HCT116 (cell line): Measurements from ENCODE around the gene NF1. TPM values are rescaled to one million over a fixed set of nuclear protein-coding genes. Genes with fewer than 3 reads are reported as not detected.

Experiments used
- ATAC-seq: fragments of 200-7000 bp; cut with Tn5 transposase; 2 replicates; pipeline ENCODE4 v1.9.1; 2020; ENCODE audit warnings: mild to moderate bottlenecking, moderate library complexity
- BruUV-seq: library from RNA; stranded (reverse); fragments of 400-500 nt; replicated peaks from 2 replicates; lab custom pipeline; 2021; lab: Mats Ljungman, UMichigan
- CTCF ChIA-PET: fragments of 300-600 bp; sonication (Branson Sonifier 250); formaldehyde crosslinking; loops from one replicate; lab custom pipeline; 2021; ENCODE audit warnings: antibody characterized with exemption; lab: Charles Lee
- POLR2A ChIA-PET: fragments of 300-600, 350-600 bp; sonication (Branson Sonifier 250); formaldehyde crosslinking; loops from one replicate; lab custom pipeline; 2021; ENCODE audit warnings: antibody characterized with exemption; lab: Charles Lee
- RAD21 ChIA-PET, 2 experiments: fragments of 300-600 bp; sonication (Branson Sonifier 250); formaldehyde crosslinking; loops; one replicate each; lab custom pipeline; 2023; ENCODE audit warnings: low total read pairs in 2 of 2; ENCODE audit not compliant: uncharacterized antibody in 2 of 2, unreplicated experiment in 2 of 2, low non-redundant PET in 1 of 2; lab: Charles Lee
- DNase-seq: peaks from one replicate; pipeline ENCODE4 v3.0.0-alpha.2; 2010; ENCODE audit warnings: low read depth, low spot score
- H2AFZ ChIP-seq: fragments of 200-600 bp; shearing (Covaris generic), sonication (generic); 2 replicates; pipeline ENCODE4 v1.6.1; 2017; ENCODE audit warnings: low read depth, mixed run types, mixed read lengths, antibody characterized with exemption, low read length; ENCODE audit not compliant: poor library complexity, severe bottlenecking
- H3K27ac ChIP-seq: 2 replicates; pipeline ENCODE4 v1.5.1; 2012; ENCODE audit warnings: low read depth, low read length
- H3K27me3 ChIP-seq: fragments of 200-600 bp; sonication (generic); 2 replicates; pipeline ENCODE4 v1.6.1; 2016; ENCODE audit warnings: mixed run types, low read length, mixed read lengths; ENCODE audit not compliant: insufficient read depth
- H3K36me3 ChIP-seq, 2 experiments: fragments of 200-500 bp in 1 of 2; fragments of 200-600 bp in 1 of 2; sonication (Bioruptor generic) in 1 of 2; sonication (generic) in 1 of 2; 2 replicates each; pipeline versions ENCODE4 v1.5.1 to v1.6.1; 2014 to 2016; ENCODE audit warnings: low read length in 2 of 2, inconsistent platforms in 1 of 2, mixed read lengths in 1 of 2, mixed run types in 1 of 2; ENCODE audit not compliant: insufficient read depth in 2 of 2, control insufficient read depth in 1 of 2
- H3K4me1 ChIP-seq, 2 experiments: fragments of 200-600 bp in 1 of 2; sonication (generic) in 1 of 2; 2 replicates each; pipeline versions ENCODE4 v1.5.1 to v1.6.1; 2012 to 2017; ENCODE audit warnings: low read length in 2 of 2, inconsistent platforms in 1 of 2, mild to moderate bottlenecking in 1 of 2, mixed read lengths in 1 of 2, mixed run types in 1 of 2, moderate library complexity in 1 of 2; ENCODE audit not compliant: insufficient read depth in 2 of 2, control insufficient read depth in 1 of 2
- H3K4me2 ChIP-seq: fragments of 200-600 bp; sonication (generic); 2 replicates; pipeline ENCODE4 v1.6.1; 2017; ENCODE audit warnings: mixed run types, low read length, mixed read lengths
- H3K4me3 ChIP-seq, 2 experiments: fragments of 200-600 bp in 1 of 2; sonication (generic) in 1 of 2; replicated peaks in 1 of 2; 2 replicates each; pipeline ENCODE4 v1.5.1; 2011 to 2016; ENCODE audit warnings: low read length in 2 of 2, control low read depth in 1 of 2, low read depth in 1 of 2, mild to moderate bottlenecking in 1 of 2, mixed read lengths in 1 of 2, mixed run types in 1 of 2
- H3K79me2 ChIP-seq: fragments of 200-600 bp; sonication (generic); 2 replicates; pipeline ENCODE4 v1.6.1; 2017; ENCODE audit warnings: mild to moderate bottlenecking, mixed run types, low read length, moderate library complexity, mixed read lengths; ENCODE audit not compliant: insufficient read depth
- H3K9ac ChIP-seq: fragments of 200-600 bp; sonication (generic); 2 replicates; pipeline ENCODE4 v1.6.1; 2016; ENCODE audit warnings: low read length, mixed read lengths
- H3K9me2 ChIP-seq: fragments of 200-600 bp; sonication (generic), shearing (Covaris generic); 2 replicates; pipeline ENCODE4 v1.6.1; 2017; ENCODE audit warnings: mixed run types, mild to moderate bottlenecking, moderate library complexity; ENCODE audit not compliant: insufficient read depth
- H3K9me3 ChIP-seq, 2 experiments: fragments of 200-500 bp in 1 of 2; fragments of 200-600 bp in 1 of 2; sonication (Bioruptor generic) in 1 of 2; sonication (generic) in 1 of 2; 2 replicates each; pipeline ENCODE4 v1.6.1; 2014 to 2017; ENCODE audit warnings: low read length in 2 of 2, mixed read lengths in 2 of 2, inconsistent platforms in 1 of 2, low read depth in 1 of 2, mild to moderate bottlenecking in 1 of 2, mixed run types in 1 of 2, moderate library complexity in 1 of 2; ENCODE audit not compliant: control insufficient read depth in 1 of 2, insufficient read depth in 1 of 2
- H4K20me1 ChIP-seq: fragments of 200-600 bp; sonication (generic), shearing (Covaris generic); 2 replicates; pipeline ENCODE4 v1.6.1; 2017; ENCODE audit warnings: mixed run types, mild to moderate bottlenecking, moderate library complexity; ENCODE audit not compliant: insufficient read depth
- ATF3 ChIP-seq: IDR thresholded peaks from 2 replicates; pipeline ENCODE4 v1.6.1; 2012
- CBX3 ChIP-seq: IDR thresholded peaks from 2 replicates; pipeline ENCODE4 v1.6.1; 2012; ENCODE audit warnings: low read depth
- CEBPB ChIP-seq: IDR thresholded peaks from 2 replicates; pipeline ENCODE4 v1.6.1; 2012; ENCODE audit warnings: low read depth
- CTCF ChIP-seq, 3 experiments: fragments of 200-600 bp in 1 of 3; sonication (generic) in 1 of 3; IDR thresholded peaks in 2 of 3; conservative IDR thresholded peaks in 1 of 3; 2 replicates each; pipeline ENCODE4 v1.5.1; 2012 to 2017; ENCODE audit warnings: low read depth in 2 of 3, low read length in 2 of 3, antibody characterized with exemption in 1 of 3, borderline replicate concordance in 1 of 3, control low read depth in 1 of 3, mild to moderate bottlenecking in 1 of 3, mixed read lengths in 1 of 3, mixed run types in 1 of 3, moderate library complexity in 1 of 3; ENCODE audit not compliant: insufficient read depth in 1 of 3
- EGR1 ChIP-seq: IDR thresholded peaks from 2 replicates; pipeline ENCODE4 v1.6.1; 2012; ENCODE audit warnings: low read depth
- ELF1 ChIP-seq: IDR thresholded peaks from 2 replicates; pipeline ENCODE4 v1.6.1; 2012; ENCODE audit warnings: low read depth, borderline replicate concordance
- EZH2 ChIP-seq: fragments of 200-600 bp; sonication (generic); IDR thresholded peaks from 2 replicates; pipeline ENCODE4 v1.6.1; 2017; ENCODE audit warnings: antibody characterized with exemption, mixed run types
- EZH2phosphoT487 ChIP-seq: fragments of 200-600 bp; IDR thresholded peaks from 2 replicates; pipeline ENCODE4 v1.6.1; 2018; ENCODE audit warnings: antibody characterized with exemption, borderline replicate concordance
- FOSL1 ChIP-seq: IDR thresholded peaks from 2 replicates; pipeline ENCODE4 v1.6.1; 2012; ENCODE audit warnings: low read depth
- JUND ChIP-seq: IDR thresholded peaks from 2 replicates; pipeline ENCODE4 v1.6.1; 2012
- POLR2A ChIP-seq: IDR thresholded peaks from 2 replicates; pipeline ENCODE4 v1.7.0; 2011; ENCODE audit warnings: borderline replicate concordance; ENCODE audit not compliant: insufficient read depth, insufficient read length; ENCODE audit errors: extremely low read depth
- POLR2AphosphoS5 ChIP-seq: IDR thresholded peaks from 2 replicates; pipeline ENCODE4 v1.6.1; 2011; ENCODE audit warnings: mild to moderate bottlenecking, low read depth, low read length, moderate library complexity
- RAD21 ChIP-seq: IDR thresholded peaks from 2 replicates; pipeline ENCODE4 v1.6.1; 2012; ENCODE audit warnings: low read depth, mild to moderate bottlenecking
- REST ChIP-seq: IDR thresholded peaks from 2 replicates; pipeline ENCODE4 v1.6.1; 2012; ENCODE audit warnings: low read depth
- SIN3A ChIP-seq: IDR thresholded peaks from 2 replicates; pipeline ENCODE4 v1.6.1; 2012; ENCODE audit warnings: low read depth
- SP1 ChIP-seq: IDR thresholded peaks from 2 replicates; pipeline ENCODE4 v1.6.1; 2012; ENCODE audit warnings: low read depth
- SRF ChIP-seq: IDR thresholded peaks from 2 replicates; pipeline ENCODE4 v1.6.1; 2012; ENCODE audit warnings: low read depth
- ZFX ChIP-seq: fragments of 450-650 bp; IDR thresholded peaks from 2 replicates; pipeline ENCODE4 v1.6.1; 2017
- ZNF274 ChIP-seq: fragments of 200-500 bp; sonication (Bioruptor generic); IDR thresholded peaks from 2 replicates; pipeline ENCODE4 v1.6.1; 2014; ENCODE audit warnings: mild to moderate bottlenecking, low read depth, low read length, inconsistent platforms
- intact Hi-C: fragments of 100-400 bp; cut with micrococcal nuclease; formaldehyde crosslinking; loops from 2 replicates; pipeline ENCODE4 v1.10.0; 2022
- total RNA-seq: library from RNA; stranded (reverse); gene quantifications from one replicate; pipeline ENCODE4 v1.2.1, GENCODE V29; 2021; ENCODE audit not compliant: unreplicated experiment
- TF ChIP-seq, protein P1 (sequence below): IDR thresholded peaks from 2 replicates; pipeline ENCODE4 v1.6.1; 2012

Gene NF1
- total RNA-seq, 1 experiment from 2014 or later, result 20.8 TPM

- no peak overlapping the region for H3K27ac ChIP-seq
- TF ChIP-seq JUND (no peak), EGR1 (no peak), RAD21 (no peak), CTCF (IDR thresholded peaks at IDR 0.05 in 2 of 3, conservative IDR thresholded peaks at IDR 0.05 in 1 of 3; ENCODE audit: borderline replicate concordance in 1 of 3, insufficient read depth in 1 of 3, low read depth in 2 of 3, low read length in 2 of 3) (no peak), ZFX (no peak), POLR2AphosphoS5 (no peak), ATF3 (no peak), CBX3 (no peak), ZNF274 (no peak), ELF1 (no peak), REST (no peak), SP1 (no peak), EZH2phosphoT487 (no peak), POLR2A (no peak), FOSL1 (no peak), SIN3A (no peak), EZH2 (no peak), SRF (no peak), CEBPB (no peak)
- TF ChIP-seq, protein P1, sequence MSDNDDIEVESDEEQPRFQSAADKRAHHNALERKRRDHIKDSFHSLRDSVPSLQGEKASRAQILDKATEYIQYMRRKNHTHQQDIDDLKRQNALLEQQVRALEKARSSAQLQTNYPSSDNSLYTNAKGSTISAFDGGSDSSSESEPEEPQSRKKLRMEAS, result no peak
- TF ChIP-seq, all 23 proteins: peak for 0
- Histone ChIP-seq H3K4me1 (no peaks in the 10 kb centered on the region), H4K20me1 (no peaks in the 10 kb centered on the region), H3K9me2 (no peaks in the 10 kb centered on the region), H3K9ac (no peak overlapping the region), H2AFZ (no peak overlapping the region), H3K27me3 (no peaks in the 10 kb centered on the region), H3K4me3 (no peak overlapping the region), H3K4me2 (no peak overlapping the region), H3K79me2 (no peaks in the 10 kb centered on the region), H3K9me3 (no peaks in the 10 kb centered on the region), H3K36me3 (peaks cover 8 to 11% of the 10 kb centered on the region in 2 experiments; a peak in 3 of 4 replicates)
- ChIA-PET CTCF (no interaction called here), RAD21 (no interaction called here), POLR2A (no interaction called here)
- no TSS peak for BruUV-seq
- no peak for ATAC-seq
- DNase-seq, result no peak
- intact Hi-C loops, result no loop called here
Measured at GRCh38 chr17:31349454-31349853, 254.7 kb downstream of the NF1 start.
